GM10248 (cell line): ENCODE data around the gene STARD13.
"Not testable (repeated sequence)": the region's sequence is repeated elsewhere in the genome, so short reads cannot be mapped to it uniquely, and the experiment has no call there.

ENCODE experiments used
- CTCF ChIA-PET: fragments of 300-600 bp; sonication (Branson Sonifier 250); formaldehyde crosslinking; extraction: SDS; loops from one replicate; lab custom pipeline; 2021; ENCODE audit warnings: antibody characterized with exemption; lab: Yijun Ruan, JAX
- POLR2A ChIA-PET: fragments of 350-650 bp; sonication (Branson Sonifier 250); formaldehyde crosslinking; extraction: SDS; loops from one replicate; lab custom pipeline; 2020; ENCODE audit warnings: antibody characterized with exemption; lab: Yijun Ruan, JAX
- DNase-seq: peaks from one replicate; pipeline ENCODE4 v3.0.0; 2012; ENCODE audit errors: extremely low spot score
- TF ChIP-seq, protein P1 (sequence below): IDR thresholded peaks from 2 replicates; pipeline ENCODE4 v1.5.1; 2012; ENCODE audit warnings: mild to moderate bottlenecking, low read depth; ENCODE audit errors: extremely low read depth, missing control alignments, control extremely low read depth

STARD13 gene

DNA sequence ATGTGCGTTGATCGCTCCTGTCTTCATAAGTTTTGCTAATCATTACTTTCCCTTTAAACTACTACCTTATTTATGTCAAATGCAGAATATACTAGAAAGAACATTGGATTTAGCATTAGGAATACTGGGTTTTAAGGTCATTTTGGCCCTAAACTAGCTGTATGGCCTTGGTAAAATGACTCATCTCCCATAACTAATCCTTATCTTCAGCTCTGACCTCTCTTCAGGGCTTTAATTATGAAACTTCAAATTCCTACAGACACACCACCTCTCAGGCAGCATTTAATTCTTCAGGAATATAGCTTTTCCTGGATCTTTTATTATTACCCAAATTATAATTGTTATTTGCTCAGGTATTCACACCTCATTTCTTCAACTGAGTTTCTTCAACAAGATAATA lies 121.2 kb downstream of the STARD13 start:
- TF ChIP-seq, protein P1, sequence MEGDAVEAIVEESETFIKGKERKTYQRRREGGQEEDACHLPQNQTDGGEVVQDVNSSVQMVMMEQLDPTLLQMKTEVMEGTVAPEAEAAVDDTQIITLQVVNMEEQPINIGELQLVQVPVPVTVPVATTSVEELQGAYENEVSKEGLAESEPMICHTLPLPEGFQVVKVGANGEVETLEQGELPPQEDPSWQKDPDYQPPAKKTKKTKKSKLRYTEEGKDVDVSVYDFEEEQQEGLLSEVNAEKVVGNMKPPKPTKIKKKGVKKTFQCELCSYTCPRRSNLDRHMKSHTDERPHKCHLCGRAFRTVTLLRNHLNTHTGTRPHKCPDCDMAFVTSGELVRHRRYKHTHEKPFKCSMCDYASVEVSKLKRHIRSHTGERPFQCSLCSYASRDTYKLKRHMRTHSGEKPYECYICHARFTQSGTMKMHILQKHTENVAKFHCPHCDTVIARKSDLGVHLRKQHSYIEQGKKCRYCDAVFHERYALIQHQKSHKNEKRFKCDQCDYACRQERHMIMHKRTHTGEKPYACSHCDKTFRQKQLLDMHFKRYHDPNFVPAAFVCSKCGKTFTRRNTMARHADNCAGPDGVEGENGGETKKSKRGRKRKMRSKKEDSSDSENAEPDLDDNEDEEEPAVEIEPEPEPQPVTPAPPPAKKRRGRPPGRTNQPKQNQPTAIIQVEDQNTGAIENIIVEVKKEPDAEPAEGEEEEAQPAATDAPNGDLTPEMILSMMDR, result no peak
- ChIA-PET POLR2A (no interaction called here), CTCF (interaction anchor here (1.0 to 2.5 kb wide), 6 partner anchors 9 to 64 kb away, joined by 3 to 8 read pairs (median 6); no protein-coding TSS in a partner anchor)
- no peak for DNase-seq

DNA sequence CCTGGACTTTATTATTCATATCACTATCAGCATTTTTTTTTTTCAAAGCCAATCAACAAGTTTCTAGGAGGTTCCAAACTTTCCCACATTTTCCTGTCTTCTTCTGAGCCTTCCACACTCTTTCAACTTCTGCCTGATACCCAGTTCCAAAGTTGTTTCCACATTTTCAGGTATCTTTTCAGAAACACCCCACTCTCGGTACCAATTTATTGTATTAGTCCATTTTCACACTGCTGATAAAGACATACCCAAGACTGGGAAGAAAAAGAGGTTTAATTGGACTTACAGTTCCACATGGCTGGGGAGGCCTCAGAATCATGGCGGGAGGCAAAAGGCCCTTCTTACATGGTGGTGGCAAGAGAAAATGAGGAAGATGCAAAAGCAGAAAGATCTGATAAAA lies 122.8 kb downstream of the STARD13 start:
- POLR2A ChIA-PET, DNase-seq, CTCF ChIA-PET: not testable (repeated sequence)

DNA sequence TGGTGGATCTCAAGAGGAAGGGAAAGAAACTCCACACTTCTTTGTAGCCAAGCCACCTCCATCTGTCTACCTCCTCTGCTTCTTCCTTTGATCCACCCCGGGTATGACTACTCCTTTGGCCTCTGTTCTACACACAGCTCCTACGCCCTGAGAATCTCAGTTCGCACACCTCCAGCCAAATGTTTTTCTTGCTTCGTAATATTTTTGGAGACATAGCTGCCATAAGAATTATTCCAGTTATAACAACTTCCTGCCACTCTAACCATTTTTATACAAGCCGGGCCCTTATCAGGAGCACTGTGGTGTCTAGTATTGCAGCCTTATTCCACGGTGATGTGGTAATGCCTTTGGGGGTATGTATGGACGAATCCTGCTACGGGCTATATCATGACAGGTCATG lies 126.7 kb downstream of the STARD13 start:
- ChIA-PET POLR2A (no interaction called here), CTCF (interaction anchor here (1.2 to 2.3 kb wide), 6 partner anchors 10 to 101 kb away, joined by 3 to 14 read pairs (median 4); no protein-coding TSS in a partner anchor)
- TF ChIP-seq, protein P1, result no peak
- DNase-seq, result no peak

DNA sequence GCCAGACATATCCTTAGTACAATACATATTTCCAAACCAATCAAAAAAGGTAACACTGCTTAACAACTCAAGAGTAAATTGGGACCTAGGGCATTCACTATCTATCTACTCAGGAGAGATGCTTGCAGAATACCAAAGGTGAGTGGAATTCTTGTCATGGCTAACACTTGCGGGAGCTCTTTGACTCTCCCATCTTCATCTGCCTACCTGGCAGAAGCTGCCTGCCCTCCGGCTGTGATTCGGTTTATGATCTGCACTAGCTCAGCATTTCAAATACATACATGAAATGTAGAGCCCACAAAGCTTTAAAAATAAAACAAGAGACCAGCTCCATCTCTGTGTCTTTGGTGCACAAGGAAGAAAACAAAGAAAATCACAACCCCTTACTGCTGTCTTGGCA lies 127.3 kb downstream of the STARD13 start:
- CTCF ChIA-PET, result interaction anchor here (1.0 to 2.3 kb wide), 9 partner anchors 10 to 101 kb away, joined by 3 to 14 read pairs (median 4); no protein-coding TSS in a partner anchor
- POLR2A ChIA-PET, result no interaction called here
- TF ChIP-seq, protein P1, result no peak
- DNase-seq, result no peak

DNA sequence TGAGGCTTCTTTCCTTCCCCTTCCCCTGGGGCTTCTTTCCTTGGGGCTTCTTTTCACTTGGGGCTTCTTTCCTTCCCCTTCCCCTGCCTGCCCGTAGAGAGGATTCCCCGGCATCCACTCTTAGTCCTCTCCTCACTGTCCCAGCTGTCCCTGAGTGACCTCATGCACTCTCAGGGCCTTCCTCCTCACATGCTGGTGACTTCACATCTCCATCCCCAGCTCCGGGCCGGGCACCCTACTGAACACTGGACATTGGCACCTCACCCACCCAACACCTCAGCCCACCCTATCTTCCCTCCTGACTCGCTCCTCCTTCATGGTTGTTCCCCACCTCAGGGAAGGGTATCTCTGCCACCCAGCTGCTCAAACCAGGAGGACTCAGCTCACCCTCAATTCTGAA lies 130.6 kb downstream of the STARD13 start:
- CTCF ChIA-PET, result interaction anchor here (1.1 to 1.8 kb wide), 4 partner anchors 10 to 388 kb away, joined by 3 to 7 read pairs (median 4); no protein-coding TSS in a partner anchor

DNA sequence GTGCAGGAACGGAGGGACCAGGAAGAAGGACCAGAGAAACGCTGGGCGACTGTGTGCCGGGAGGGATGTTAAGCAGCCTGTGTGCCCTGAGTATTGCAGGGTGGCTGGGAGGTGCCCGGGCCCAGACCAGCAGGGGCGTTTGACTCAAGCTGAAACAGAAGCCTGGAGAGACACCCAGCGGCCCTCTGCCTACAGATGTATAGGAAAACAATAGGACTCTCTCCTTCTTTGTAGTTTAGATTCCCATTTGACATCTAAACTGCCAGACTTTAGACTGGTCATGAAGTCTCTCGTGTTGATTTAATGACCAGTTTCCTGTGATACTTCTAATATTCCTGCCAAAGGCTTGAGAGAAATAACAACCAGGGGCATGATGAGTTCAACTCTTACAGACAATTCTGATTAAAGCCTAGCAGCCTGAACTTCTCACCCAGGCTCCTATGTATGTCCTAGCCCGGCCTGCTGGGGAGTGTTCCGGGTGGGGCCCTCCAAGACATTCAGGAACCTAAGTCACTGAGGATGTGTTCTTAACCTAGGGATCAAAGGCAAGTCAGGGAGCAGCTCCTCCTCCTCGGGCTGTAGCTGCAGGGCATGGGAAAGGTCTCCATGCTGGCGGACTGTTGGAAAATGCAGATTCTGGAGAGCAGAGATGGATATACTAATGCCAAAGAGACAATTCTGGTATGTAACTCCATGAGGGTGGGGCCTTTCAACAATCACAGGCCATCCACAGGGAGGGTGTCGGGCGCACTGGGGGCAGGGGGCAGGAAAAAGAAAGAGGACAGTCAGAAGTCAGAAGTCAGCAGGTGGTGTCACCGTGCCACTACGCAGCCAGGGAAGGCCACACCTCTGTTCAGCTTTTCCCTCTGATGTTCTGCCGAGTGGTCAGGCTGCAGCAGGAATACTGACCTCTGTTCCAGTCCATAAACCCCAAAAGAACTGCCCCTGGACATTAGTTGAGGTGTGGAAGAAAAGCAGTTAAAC lies 131.8 kb downstream of the STARD13 start:
- ChIA-PET CTCF (interaction anchor here (1.1 to 1.8 kb wide), 4 partner anchors 11 to 389 kb away, joined by 3 to 7 read pairs (median 4); no protein-coding TSS in a partner anchor), POLR2A (no interaction called here)
- TF ChIP-seq, protein P1, result no peak
- no peak for DNase-seq

More for the DNA sequence above, 130.6 kb downstream of the STARD13 start:
- TF ChIP-seq, protein P1, result no peak
- no peak for DNase-seq
- POLR2A ChIA-PET, result no interaction called here
